H9 (cell line): ENCODE measurements around the gene EPO. TPM values are rescaled to one million over a fixed set of nuclear protein-coding genes. Genes with fewer than 3 reads are reported as not detected.

Experiments
- DNase-seq: peaks from one replicate; pipeline ENCODE4 v3.0.0-alpha.2; 2017
- H2AFZ ChIP-seq: one replicate; pipeline ENCODE4 v1.6.1; 2013; ENCODE audit warnings: mild to moderate bottlenecking, low read length, control low read depth, moderate library complexity
- H2AK5ac ChIP-seq: 2 replicates; pipeline ENCODE4 v1.6.1; 2013; ENCODE audit warnings: low read length, control low read depth, mixed read lengths; ENCODE audit not compliant: insufficient read length
- H2BK120ac ChIP-seq: one replicate; pipeline ENCODE4 v1.6.1; 2013; ENCODE audit warnings: low read depth, mild to moderate bottlenecking, low read length, control low read depth, inconsistent platforms; ENCODE audit not compliant: poor library complexity, severe bottlenecking
- H2BK12ac ChIP-seq: 2 replicates; pipeline ENCODE4 v1.6.1; 2013; ENCODE audit warnings: low read length, control low read depth, mixed read lengths, low read depth; ENCODE audit not compliant: insufficient read length
- H2BK15ac ChIP-seq: 2 replicates; pipeline ENCODE4 v1.6.1; 2013; ENCODE audit warnings: low read depth, low read length, control low read depth
- H2BK20ac ChIP-seq: one replicate; pipeline ENCODE4 v1.6.1; 2013; ENCODE audit warnings: low read depth, mild to moderate bottlenecking, low read length, control low read depth, inconsistent platforms; ENCODE audit not compliant: poor library complexity, severe bottlenecking
- H2BK5ac ChIP-seq: 2 replicates; pipeline ENCODE4 v1.6.1; 2013; ENCODE audit warnings: low read length, control low read depth, mixed read lengths; ENCODE audit not compliant: insufficient read length
- H3K14ac ChIP-seq: 2 replicates; pipeline ENCODE4 v1.6.1; 2013; ENCODE audit warnings: low read length, control low read depth; ENCODE audit not compliant: insufficient read depth
- H3K18ac ChIP-seq: 2 replicates; pipeline ENCODE4 v1.6.1; 2013; ENCODE audit warnings: low read depth, mild to moderate bottlenecking, mixed read lengths, low read length, control low read depth; ENCODE audit not compliant: insufficient read length
- H3K23ac ChIP-seq: 2 replicates; pipeline ENCODE4 v1.6.1; 2013; ENCODE audit warnings: low read length, control low read depth, mixed read lengths, low read depth; ENCODE audit not compliant: insufficient read length
- H3K23me2 ChIP-seq: 2 replicates; pipeline ENCODE4 v1.6.1; 2013; ENCODE audit warnings: low read depth, mild to moderate bottlenecking, mixed read lengths, low read length, control low read depth; ENCODE audit not compliant: insufficient read length, poor library complexity, severe bottlenecking
- H3K27ac ChIP-seq: 2 replicates; pipeline ENCODE4 v1.5.1; 2013; ENCODE audit warnings: low read length, control low read depth, mixed read lengths, low read depth; ENCODE audit not compliant: insufficient read length
- H3K27me3 ChIP-seq: 2 replicates; pipeline ENCODE4 v1.6.1; 2013; ENCODE audit warnings: low read length, control low read depth, inconsistent platforms; ENCODE audit not compliant: insufficient read depth
- H3K4ac ChIP-seq: 2 replicates; pipeline ENCODE4 v1.6.1; 2013; ENCODE audit warnings: low read depth, mild to moderate bottlenecking, control low read depth, inconsistent platforms, low read length, moderate library complexity
- H3K4me1 ChIP-seq: 2 replicates; pipeline ENCODE4 v1.6.1; 2013; ENCODE audit warnings: low read length, control low read depth, inconsistent platforms; ENCODE audit not compliant: insufficient read depth
- H3K4me2 ChIP-seq: 2 replicates; pipeline ENCODE4 v1.6.1; 2013; ENCODE audit warnings: low read length, control low read depth, mixed read lengths; ENCODE audit not compliant: insufficient read length, insufficient read depth
- H3K56ac ChIP-seq: 2 replicates; pipeline ENCODE4 v1.6.1; 2013; ENCODE audit warnings: low read depth, mild to moderate bottlenecking, mixed read lengths, low read length, control low read depth; ENCODE audit not compliant: insufficient read length
- H3K79me1 ChIP-seq: 2 replicates; pipeline ENCODE4 v1.6.1; 2013; ENCODE audit warnings: low read depth, mild to moderate bottlenecking, moderate library complexity, low read length, control low read depth, inconsistent platforms; ENCODE audit not compliant: insufficient read depth, poor library complexity, severe bottlenecking
- H3K79me2 ChIP-seq: 2 replicates; pipeline ENCODE4 v1.6.1; 2013; ENCODE audit warnings: low read length, control low read depth, inconsistent platforms; ENCODE audit not compliant: insufficient read depth
- H3K9ac ChIP-seq: 2 replicates; pipeline ENCODE4 v1.6.1; 2013; ENCODE audit warnings: low read length, control low read depth, mixed read lengths; ENCODE audit not compliant: insufficient read length; ENCODE audit errors: extremely low read depth
- H3K9me3 ChIP-seq: one replicate; pipeline ENCODE4 v1.6.1; 2013; ENCODE audit warnings: low read depth, low read length, inconsistent platforms; ENCODE audit not compliant: control insufficient read depth
- H3T11ph ChIP-seq: one replicate; pipeline ENCODE4 v1.6.1; 2013; ENCODE audit warnings: mild to moderate bottlenecking, low read length, control low read depth, inconsistent platforms
- H4K20me1 ChIP-seq: one replicate; pipeline ENCODE4 v1.6.1; 2013; ENCODE audit not compliant: control insufficient read depth, insufficient read length, insufficient read depth
- H4K5ac ChIP-seq: 2 replicates; pipeline ENCODE4 v1.6.1; 2013; ENCODE audit warnings: low read depth, mild to moderate bottlenecking, mixed read lengths, low read length, control low read depth; ENCODE audit not compliant: insufficient read length
- H4K8ac ChIP-seq: replicated peaks from 2 replicates; pipeline ENCODE4 v1.6.1; 2013; ENCODE audit warnings: low read length, control low read depth, mixed read lengths, low read depth; ENCODE audit not compliant: insufficient read length
- H4K91ac ChIP-seq: 2 replicates; pipeline ENCODE4 v1.6.1; 2013; ENCODE audit warnings: low read depth, mild to moderate bottlenecking, moderate library complexity, mixed read lengths, low read length, control low read depth; ENCODE audit not compliant: insufficient read length
- H3K27ac Mint-ChIP-seq, 3 experiments: 2 replicates in 2 of 3; 3 replicates in 1 of 3; pipeline ENCODE4 v1.8.0; 2020 to 2021; ENCODE audit warnings: mixed read lengths in 3 of 3, mild to moderate bottlenecking in 1 of 3, moderate library complexity in 1 of 3
- H3K27me3 Mint-ChIP-seq: 2 replicates; pipeline ENCODE4 v1.8.0; 2021; ENCODE audit warnings: low read depth, mild to moderate bottlenecking, moderate library complexity, mixed read lengths
- H3K36me3 Mint-ChIP-seq, 3 experiments: 2 replicates in 2 of 3; 3 replicates in 1 of 3; pipeline ENCODE4 v1.8.0; 2020 to 2021; ENCODE audit warnings: low read depth in 3 of 3, mixed read lengths in 3 of 3; ENCODE audit not compliant: insufficient read depth in 1 of 3
- H3K4me1 Mint-ChIP-seq, 2 experiments: 2 replicates each; pipeline ENCODE4 v1.8.0; 2020; ENCODE audit warnings: mixed read lengths in 2 of 2
- H3K4me3 Mint-ChIP-seq, 2 experiments: 2 replicates in 1 of 2; 3 replicates in 1 of 2; pipeline ENCODE4 v1.8.0; 2020 to 2021; ENCODE audit warnings: mild to moderate bottlenecking in 2 of 2, mixed read lengths in 2 of 2, moderate library complexity in 1 of 2
- H3K9me3 Mint-ChIP-seq, 2 experiments: 2 replicates in 1 of 2; 3 replicates in 1 of 2; pipeline ENCODE4 v1.8.0; 2020; ENCODE audit warnings: mild to moderate bottlenecking in 2 of 2, mixed read lengths in 2 of 2, moderate library complexity in 1 of 2
- WGBS: extraction: QIAGEN DNeasy Blood & Tissue Kit; methylation state at CpG from one replicate; pipeline ENCODE4 v1.1.7; 2013; ENCODE audit warnings: missing lambda C conversion rate, low lambda C conversion rate, mixed read lengths; ENCODE audit not compliant: insufficient read length; ENCODE audit errors: extremely low coverage; 5-methylcytosine and 5-hydroxymethylcytosine counted together
- total RNA-seq: library from RNA; stranded (reverse); gene quantifications from 2 replicates; pipeline ENCODE4 v1.2.1, GENCODE V29; 2021
- TF ChIP-seq, protein P1 (sequence below): fragments of 200-600 bp; sonication (generic); conservative IDR thresholded peaks from 3 replicates; pipeline ENCODE4 v1.8.0; 2021; ENCODE audit warnings: antibody characterized with exemption, mild to moderate bottlenecking

The EPO gene
- total RNA-seq, 1 experiment from 2014 or later: 0.44 TPM

- no peak overlapping the region for H3T11ph ChIP-seq
- Mint-ChIP-seq H3K36me3 (no peaks in the 10 kb centered on the region; a peak in 1 of 7 replicates), H3K4me1 (no peaks in the 10 kb centered on the region), H3K27ac (no peak overlapping the region; a peak in 1 of 7 replicates), H3K4me3 (no peak overlapping the region), H3K27me3 (peaks cover 7% of the 10 kb centered on the region), H3K9me3 (peaks cover 4% of the 10 kb centered on the region in 2 experiments)
- H3K9ac ChIP-seq: no peak overlapping the region
- no peak overlapping the region for H4K8ac ChIP-seq
- no peak overlapping the region for H2BK20ac ChIP-seq
- H3K23me2 ChIP-seq: no peaks in the 10 kb centered on the region
- TF ChIP-seq, protein P1, sequence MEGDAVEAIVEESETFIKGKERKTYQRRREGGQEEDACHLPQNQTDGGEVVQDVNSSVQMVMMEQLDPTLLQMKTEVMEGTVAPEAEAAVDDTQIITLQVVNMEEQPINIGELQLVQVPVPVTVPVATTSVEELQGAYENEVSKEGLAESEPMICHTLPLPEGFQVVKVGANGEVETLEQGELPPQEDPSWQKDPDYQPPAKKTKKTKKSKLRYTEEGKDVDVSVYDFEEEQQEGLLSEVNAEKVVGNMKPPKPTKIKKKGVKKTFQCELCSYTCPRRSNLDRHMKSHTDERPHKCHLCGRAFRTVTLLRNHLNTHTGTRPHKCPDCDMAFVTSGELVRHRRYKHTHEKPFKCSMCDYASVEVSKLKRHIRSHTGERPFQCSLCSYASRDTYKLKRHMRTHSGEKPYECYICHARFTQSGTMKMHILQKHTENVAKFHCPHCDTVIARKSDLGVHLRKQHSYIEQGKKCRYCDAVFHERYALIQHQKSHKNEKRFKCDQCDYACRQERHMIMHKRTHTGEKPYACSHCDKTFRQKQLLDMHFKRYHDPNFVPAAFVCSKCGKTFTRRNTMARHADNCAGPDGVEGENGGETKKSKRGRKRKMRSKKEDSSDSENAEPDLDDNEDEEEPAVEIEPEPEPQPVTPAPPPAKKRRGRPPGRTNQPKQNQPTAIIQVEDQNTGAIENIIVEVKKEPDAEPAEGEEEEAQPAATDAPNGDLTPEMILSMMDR: no peak
- H3K79me1 ChIP-seq: no peaks in the 10 kb centered on the region
- H3K27ac ChIP-seq: no peak overlapping the region
- H2BK12ac ChIP-seq: no peak overlapping the region
- H3K4me1 ChIP-seq: no peaks in the 10 kb centered on the region
- H3K18ac ChIP-seq: no peak overlapping the region
- no peak for DNase-seq
- H3K79me2 ChIP-seq: no peaks in the 10 kb centered on the region
- H3K4ac ChIP-seq: no peak overlapping the region
- WGBS: no CpG with 5 or more reads among the region's 7 CpGs
- no peak overlapping the region for H2BK15ac ChIP-seq
- no peaks in the 10 kb centered on the region for H4K20me1 ChIP-seq
- H3K23ac ChIP-seq: no peak overlapping the region
- no peak overlapping the region for H3K4me2 ChIP-seq
- no peak overlapping the region for H3K56ac ChIP-seq
- H2BK120ac ChIP-seq: no peak overlapping the region
- H3K9me3 ChIP-seq: no peaks in the 10 kb centered on the region
- H2BK5ac ChIP-seq: no peak overlapping the region
- no peak overlapping the region for H2AFZ ChIP-seq
- H4K91ac ChIP-seq: no peak overlapping the region
- no peak overlapping the region for H2AK5ac ChIP-seq
- H4K5ac ChIP-seq: no peak overlapping the region
- H3K27me3 ChIP-seq: no peaks in the 10 kb centered on the region
- no peak overlapping the region for H3K14ac ChIP-seq
Measured at GRCh38 chr7:100735730-100736129, 15.5 kb downstream of the EPO start.
